ENCODE results near the gene COL23A1.
A peak's percentile ranks its signal among the peaks of the same experiment; 100 is the strongest.

Gene COL23A1

DNA sequence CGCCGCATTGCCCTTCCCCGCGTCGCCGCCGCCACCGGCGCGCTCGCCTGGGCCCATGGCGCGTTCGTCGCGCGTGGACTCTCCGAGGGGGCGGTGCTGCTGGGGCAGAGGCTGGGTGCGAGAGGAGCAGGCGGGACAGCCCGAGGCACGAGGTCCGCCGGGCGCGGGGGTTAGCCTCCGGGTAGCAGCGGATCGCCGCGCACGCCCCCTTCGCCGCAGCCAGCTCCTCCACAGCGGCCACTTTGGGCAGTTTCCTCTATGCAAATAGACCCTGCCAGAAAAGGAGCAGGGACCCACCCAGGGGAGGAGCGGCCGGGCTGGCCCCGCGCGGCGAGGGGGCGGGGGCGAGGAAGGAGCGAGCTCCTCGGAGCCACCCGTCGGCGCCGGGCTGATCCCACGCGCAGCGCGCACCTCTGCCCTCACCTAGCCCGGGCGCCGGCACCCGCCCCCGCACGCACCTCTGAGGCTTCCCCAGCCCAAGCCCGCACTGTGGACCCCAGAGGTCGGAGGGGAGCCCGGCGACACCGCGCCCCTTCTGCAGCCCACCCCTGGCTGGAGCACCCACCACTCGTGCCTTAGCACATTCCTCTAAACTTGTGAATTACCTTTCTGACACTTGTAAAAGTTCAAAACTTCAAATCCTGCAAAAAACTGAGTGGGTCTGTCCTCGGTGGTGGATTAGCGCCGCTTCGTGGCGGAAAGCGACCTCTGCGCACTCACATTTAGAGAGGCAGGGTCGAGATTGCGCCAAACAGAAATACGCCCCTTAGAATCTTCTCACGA, at the start of gene COL23A1:
Gene COL23A1 (minus strand): TSS at position 253 of the 783 bp plus-strand sequence.
- peak; percentile 23 for DNase-seq

- DNase-seq = no peak
These were observed 47.3 kb upstream of the COL23A1 start for GRCh38 chr5:178637356-178638074.

GRCh38 chr5:178632285-178632684, 42.1 kb upstream of the COL23A1 start:
- no peak for DNase-seq

GRCh38 chr5:178630951-178631350, 40.8 kb upstream of the COL23A1 start:
- no peak for DNase-seq

DNA sequence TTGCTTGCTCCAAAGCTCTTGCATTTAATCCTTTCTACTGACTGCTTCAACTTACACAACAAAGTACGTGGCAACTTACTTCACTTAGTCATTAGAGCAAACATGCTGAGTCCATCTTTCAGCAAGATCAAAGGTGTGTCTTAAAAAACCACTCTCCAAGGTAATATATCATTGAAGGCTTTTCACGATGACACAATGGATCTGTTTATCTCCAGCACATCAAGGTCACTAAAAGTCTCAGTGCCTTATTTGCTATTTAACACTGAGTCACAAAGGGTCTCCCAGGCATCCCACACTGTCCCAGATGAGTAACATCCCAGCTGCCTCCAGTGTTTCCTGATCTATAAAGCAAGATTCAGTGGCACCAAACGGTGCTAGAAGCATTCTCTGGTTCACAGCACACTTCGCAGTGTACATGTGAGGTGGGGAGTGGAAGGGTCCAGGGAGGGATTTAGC, 40.3 kb upstream of the COL23A1 start:
- DNase-seq = no peak

DNA sequence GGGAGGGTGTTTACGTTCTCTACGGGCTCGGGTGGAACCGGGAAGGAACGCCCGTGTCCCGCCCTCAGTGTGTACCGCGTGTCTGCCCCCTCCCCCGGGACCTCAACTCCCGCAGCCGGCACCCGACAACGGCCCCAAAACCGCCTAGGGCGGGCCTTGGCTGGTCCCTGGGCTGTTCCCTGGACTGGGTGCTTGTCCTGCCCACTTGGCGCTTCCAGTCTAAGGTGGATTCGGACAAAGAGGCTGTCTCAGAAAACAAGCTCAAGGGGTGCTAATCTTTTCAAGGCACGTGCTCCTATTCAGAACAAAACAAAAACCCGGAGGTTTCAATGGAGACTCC, 37.0 kb upstream of the COL23A1 start:
- DNase-seq = no peak

GRCh38 chr5:178626484-178627258, 36.5 kb upstream of the COL23A1 start, which contains the start of gene CLK4:
CLK4 (minus strand) TSS chr5:178627050; CDS start chr5:178623416, 3,634 bp downstream.
- DNase-seq = peak; percentile 96

DNA sequence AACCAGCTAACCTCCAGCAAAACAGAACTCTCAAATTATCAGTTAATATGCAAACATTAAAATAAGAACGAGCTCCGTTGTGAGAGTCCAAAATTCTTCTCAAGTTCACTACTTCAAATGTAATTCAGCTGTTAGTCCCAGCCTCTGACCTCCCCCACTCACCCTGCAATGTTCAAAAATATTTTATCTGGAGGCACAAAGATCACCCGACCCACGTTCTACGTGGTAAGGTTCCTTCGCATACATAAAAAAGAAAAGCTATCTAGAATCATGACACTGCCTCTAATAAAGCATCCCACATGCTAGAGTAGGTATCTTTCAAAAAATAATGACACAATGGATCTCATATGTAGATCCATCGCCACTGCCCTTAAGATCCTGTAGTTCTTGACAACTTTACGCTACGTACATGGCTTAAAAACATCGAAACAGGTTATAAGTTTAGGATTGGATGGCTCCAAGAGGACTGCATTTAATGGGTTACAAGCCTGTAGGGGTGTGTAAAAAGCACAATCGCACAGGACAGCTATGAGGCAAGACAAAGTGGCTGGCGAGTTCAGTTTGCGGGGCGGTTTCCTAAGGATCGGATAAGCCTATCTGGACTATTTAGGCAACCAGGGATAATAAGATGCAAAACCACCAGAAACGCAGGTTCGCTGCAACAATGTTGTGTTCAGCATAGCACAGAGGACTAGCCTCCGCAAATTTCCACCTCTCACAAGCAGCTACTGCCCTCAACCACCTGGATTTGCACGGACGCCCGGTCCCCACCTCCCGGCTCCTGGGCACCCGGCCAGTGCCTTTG, 35.7 kb upstream of the COL23A1 start:
- DNase-seq = peak; percentile 44

DNA sequence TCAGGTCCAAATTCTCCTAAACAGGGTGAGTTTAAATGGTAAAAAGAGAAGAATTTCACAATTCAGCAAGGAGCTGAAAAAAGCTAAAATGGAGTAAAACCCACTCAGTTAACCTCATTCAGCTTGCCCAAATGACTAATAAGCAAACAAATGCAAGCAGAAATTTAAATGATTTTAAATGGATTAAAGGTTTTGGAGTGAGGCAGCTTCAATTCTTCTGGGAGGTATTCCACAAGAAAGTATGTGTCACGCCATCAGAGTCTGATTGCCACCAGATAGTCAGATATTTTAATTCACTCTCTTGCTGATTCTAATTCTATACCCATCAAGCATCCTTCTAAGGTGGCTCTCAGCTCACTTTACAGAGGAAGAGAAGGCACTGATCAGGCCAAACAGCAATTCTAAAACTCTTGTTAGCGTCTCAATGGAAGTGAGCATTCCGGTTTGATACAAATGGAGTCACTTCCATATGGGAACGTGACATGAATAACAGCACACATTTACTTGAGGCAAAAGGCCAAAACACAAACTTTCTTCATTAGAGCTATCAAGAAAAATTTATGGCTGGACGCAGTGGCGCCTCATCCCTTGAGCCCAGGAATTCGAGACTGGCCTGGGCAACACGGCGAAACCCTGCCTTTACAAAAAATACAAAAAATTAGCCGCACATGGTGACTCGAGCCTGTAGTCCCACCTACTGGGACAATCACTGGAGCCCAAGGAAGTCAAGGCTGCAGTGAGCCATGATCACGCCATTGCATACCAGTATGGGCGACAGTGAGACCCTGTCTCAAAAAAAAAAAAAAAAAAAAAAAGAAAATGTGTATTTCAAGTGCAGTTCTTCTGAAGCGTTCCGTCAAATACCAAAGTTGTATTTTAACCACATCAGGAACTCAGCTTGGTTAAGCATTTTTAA, 34.7 kb upstream of the COL23A1 start:
- DNase-seq = no peak

GRCh38 chr5:178622679-178623247, 32.6 kb upstream of the COL23A1 start:
- DNase-seq = no peak

DNA sequence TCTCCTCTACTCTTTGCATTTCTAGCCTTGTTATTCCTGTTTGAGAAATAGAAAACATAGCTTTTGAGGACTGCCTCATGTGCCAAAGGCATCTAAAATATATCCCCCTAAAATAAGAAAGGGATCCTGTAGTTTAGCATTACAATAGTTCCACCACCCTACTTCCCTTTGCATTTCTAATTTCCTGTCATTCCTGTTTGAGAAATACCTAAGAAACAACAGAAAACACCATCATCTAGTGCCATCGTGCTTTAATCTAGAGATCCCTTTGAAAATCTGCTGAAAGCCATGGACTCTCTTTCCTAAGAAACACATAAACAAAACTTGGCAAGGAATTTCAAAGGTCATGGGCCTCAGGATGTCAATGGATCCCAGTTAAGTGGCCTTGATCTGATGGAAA, 29.2 kb upstream of the COL23A1 start:
- DNase-seq = no peak

GRCh38 chr5:178612299-178612698, 22.1 kb upstream of the COL23A1 start:
- no peak for DNase-seq

GRCh38 chr5:178606269-178606668, 16.1 kb upstream of the COL23A1 start:
- no peak for DNase-seq

DNA sequence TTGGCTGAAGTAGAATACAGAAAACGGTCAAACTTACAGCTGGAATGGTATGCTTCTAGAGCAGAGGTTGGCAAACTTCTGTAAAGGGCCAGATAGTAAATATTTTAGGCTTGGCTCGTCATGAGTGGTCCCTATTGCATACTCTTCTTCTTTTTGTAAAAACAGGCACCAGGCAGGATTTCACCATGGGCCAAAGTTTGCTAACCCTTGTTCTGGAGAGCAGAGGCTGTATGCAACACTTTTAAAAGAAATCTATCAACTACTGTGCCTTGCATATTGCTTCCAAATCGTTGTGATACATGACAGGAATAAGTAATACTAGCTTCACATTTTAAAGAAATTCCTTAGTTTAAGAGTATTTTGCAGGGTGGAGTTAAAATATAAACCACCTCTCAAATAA, 15.6 kb upstream of the COL23A1 start:
- DNase-seq = no peak

- DNase-seq = no peak
These were observed 12.6 kb upstream of the COL23A1 start for GRCh38 chr5:178602752-178603151.

DNA sequence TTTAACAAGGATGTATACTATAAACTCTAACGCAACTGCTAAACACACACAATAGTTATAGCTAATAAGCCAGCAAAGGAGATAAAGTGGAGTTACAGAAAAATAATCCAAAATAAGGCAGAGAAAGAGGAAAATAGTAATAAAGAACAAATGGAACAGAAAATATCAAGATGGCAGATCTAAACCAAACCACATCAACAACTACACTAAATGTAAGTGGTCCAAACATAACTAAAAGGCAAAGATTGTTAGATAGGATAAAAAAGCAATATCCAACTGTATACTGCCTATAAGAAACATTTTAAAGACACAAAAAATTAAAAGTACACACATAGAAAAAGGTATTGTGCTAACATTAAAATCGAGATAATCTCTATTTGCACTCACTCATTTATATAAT, 5.6 kb upstream of the COL23A1 start:
- no peak for DNase-seq

- no peak for DNase-seq
These were observed 5.0 kb upstream of the COL23A1 start for GRCh38 chr5:178595150-178595549.

DNA sequence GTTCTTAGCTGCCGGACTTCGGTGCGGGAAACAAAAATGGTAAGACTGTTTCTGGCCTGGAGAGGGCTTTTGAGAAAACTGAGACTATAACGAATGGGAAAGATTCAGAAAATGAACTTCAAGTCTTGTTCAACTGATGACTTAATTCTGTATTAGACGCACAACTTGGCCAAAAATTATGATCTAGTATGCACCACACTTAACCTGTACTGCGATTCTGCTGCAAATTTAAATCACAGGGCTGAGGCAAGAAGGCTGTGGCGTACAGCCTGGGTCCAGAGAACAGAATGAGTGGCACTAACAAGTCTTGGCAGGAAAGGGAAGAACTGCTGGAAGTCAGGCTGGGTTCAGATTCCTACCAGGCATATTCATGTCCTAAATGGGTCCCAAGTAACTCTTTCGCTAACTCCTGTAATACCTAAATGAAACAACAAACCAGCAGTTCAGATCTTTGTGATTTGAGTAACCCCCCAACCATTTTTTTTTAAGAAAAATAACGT, 781 bp upstream of the COL23A1 start:
- DNase-seq = no peak

- peak; percentile 23 for DNase-seq
These were observed 733 bp downstream of the COL23A1 start for GRCh38 chr5:178589180-178590140.

GRCh38 chr5:178588769-178589168, 1.4 kb downstream of the COL23A1 start:
- no peak for DNase-seq

All from NCI-H345 (cell line).